K562 (cell line): ENCODE measurements around the gene CLDN7. TPM values are rescaled to one million over a fixed set of nuclear protein-coding genes. Genes with fewer than 3 reads are reported as not detected.

Source experiments
- ASH1L ChIP-seq: fragments of 450-650 bp; IDR thresholded peaks from 2 replicates; pipeline ENCODE4 v1.6.1; 2018; ENCODE audit warnings: borderline replicate concordance, mild to moderate bottlenecking, low read depth; ENCODE audit not compliant: partially characterized antibody
- CBFA2T3 ChIP-seq: fragments of 450-650 bp; IDR thresholded peaks from 2 replicates; pipeline ENCODE4 v1.6.1; 2017
- DACH1 ChIP-seq: fragments of 450-650 bp; IDR thresholded peaks from 2 replicates; pipeline ENCODE4 v1.6.1; 2018; ENCODE audit not compliant: partially characterized antibody
- ESRRA ChIP-seq: fragments of 450-650 bp; IDR thresholded peaks from 2 replicates; pipeline ENCODE4 v1.6.1; 2014; ENCODE audit warnings: low read depth, mild to moderate bottlenecking, moderate library complexity, borderline replicate concordance
- ID3 ChIP-seq, 2 experiments: fragments of 250-450 bp in 1 of 2; fragments of 450-650 bp in 1 of 2; sonication (Bioruptor Pico) in 1 of 2; IDR thresholded peaks; 2 replicates each; pipeline versions ENCODE4 v1.6.1 to v1.8.0; 2016 to 2021; ENCODE audit warnings: mild to moderate bottlenecking in 2 of 2, moderate library complexity in 2 of 2, missing compliant biosample characterization in 1 of 2, missing genetic modification characterization in 1 of 2
- L3MBTL2 ChIP-seq: fragments of 450-650 bp; IDR thresholded peaks from 2 replicates; pipeline ENCODE4 v1.6.1; 2016; ENCODE audit warnings: mild to moderate bottlenecking, moderate library complexity
- MYC ChIP-seq, 2 experiments: fragments of 250-450 bp in 1 of 2; sonication (Bioruptor Pico) in 1 of 2; IDR thresholded peaks; 2 replicates each; pipeline versions ENCODE4 v1.5.1 to v1.6.1; 2012 to 2021; ENCODE audit warnings: low read depth in 2 of 2, borderline replicate concordance in 1 of 2, improper control_type of control experiment in 1 of 2, low read length in 1 of 2, mild to moderate bottlenecking in 1 of 2, moderate library complexity in 1 of 2
- SMARCC2 ChIP-seq: fragments of 450-650 bp; IDR thresholded peaks from 2 replicates; pipeline ENCODE4 v1.6.1; 2017; ENCODE audit warnings: antibody characterized with exemption, moderate library complexity, mild to moderate bottlenecking, low read depth
- STAT5B ChIP-seq: fragments of 250-450 bp; sonication (Bioruptor Pico); IDR thresholded peaks from 2 replicates; pipeline ENCODE4 v1.8.0; 2021; ENCODE audit warnings: mild to moderate bottlenecking, inconsistent platforms
- TCF15 ChIP-seq: fragments of 250-450 bp; sonication (Bioruptor Pico); IDR thresholded peaks from 2 replicates; pipeline ENCODE4 v1.8.0; 2022; ENCODE audit warnings: moderate library complexity, mild to moderate bottlenecking, inconsistent platforms
- TFAP4 ChIP-seq: sonication (generic); formaldehyde crosslinking; IDR thresholded peaks from 2 replicates; pipeline ENCODE4 v1.8.0; 2022; ENCODE audit warnings: missing genetic modification reagents, mild to moderate bottlenecking, moderate library complexity, borderline replicate concordance
- TRIM24 ChIP-seq, 2 experiments: fragments of 450-650 bp; IDR thresholded peaks; 2 replicates each; pipeline ENCODE4 v1.6.1; 2016
- XRCC3 ChIP-seq: fragments of 450-650 bp; IDR thresholded peaks from 2 replicates; pipeline ENCODE4 v1.6.1; 2017; ENCODE audit warnings: mild to moderate bottlenecking, moderate library complexity
- XRCC5 ChIP-seq: fragments of 200-400 bp; formaldehyde crosslinking; IDR thresholded peaks from 2 replicates; pipeline ENCODE4 v1.6.1; 2017; ENCODE audit warnings: low read depth, mild to moderate bottlenecking, low read length
- ZBTB17 ChIP-seq: fragments of 450-650 bp; formaldehyde crosslinking; IDR thresholded peaks from 2 replicates; pipeline ENCODE4 v1.4.0; 2020; ENCODE audit warnings: mild to moderate bottlenecking
- ZNF311 ChIP-seq: fragments of 250-450 bp; sonication (Bioruptor Pico); IDR thresholded peaks from 2 replicates; pipeline ENCODE4 v1.4.0; 2020; ENCODE audit warnings: mild to moderate bottlenecking, moderate library complexity
- polyA plus RNA-seq, 8 experiments: library from polyadenylated mRNA; depleted of rRNA in 4 of 8; stranded (reverse) in 5 of 8; unstranded in 3 of 8; fragments of >200 nt; fragmentation: Nextera tagmentation in 2 of 8; fragmentation: Illumina TruSeq in 1 of 8; extraction: Ambion mirVana in 2 of 8; extraction: Trizol in 1 of 8; gene quantifications; 2 replicates each; pipeline versions ENCODE4 v1.2.1 to v1.2.3, GENCODE V29; 2011 to 2014; ENCODE audit warnings: inconsistent platforms in 1 of 8, missing spikeins in 1 of 8
- total RNA-seq, 7 experiments: library from RNA; depleted of rRNA in 6 of 7; stranded (reverse); fragments of >200 nt in 6 of 7; fragmentation: Illumina TruSeq in 2 of 7; extraction: Trizol in 2 of 7; gene quantifications; 2 replicates each; pipeline versions ENCODE4 v1.2.1 to v1.2.3, GENCODE V29; 2011 to 2021; ENCODE audit warnings: low replicate concordance in 1 of 7
- TF ChIP-seq, protein P1 (sequence below): sonication (generic); formaldehyde crosslinking; IDR thresholded peaks from 2 replicates; pipeline ENCODE4 v1.8.0; 2022; ENCODE audit warnings: mild to moderate bottlenecking, missing genetic modification reagents, borderline replicate concordance

Gene CLDN7
- total and polyA plus RNA-seq, 9 of the 15 experiments (the other 6 are each of a cell fraction or from before 2014, with no cell fraction given): 2.2 to 14.5 (median 7.6) TPM

DNA sequence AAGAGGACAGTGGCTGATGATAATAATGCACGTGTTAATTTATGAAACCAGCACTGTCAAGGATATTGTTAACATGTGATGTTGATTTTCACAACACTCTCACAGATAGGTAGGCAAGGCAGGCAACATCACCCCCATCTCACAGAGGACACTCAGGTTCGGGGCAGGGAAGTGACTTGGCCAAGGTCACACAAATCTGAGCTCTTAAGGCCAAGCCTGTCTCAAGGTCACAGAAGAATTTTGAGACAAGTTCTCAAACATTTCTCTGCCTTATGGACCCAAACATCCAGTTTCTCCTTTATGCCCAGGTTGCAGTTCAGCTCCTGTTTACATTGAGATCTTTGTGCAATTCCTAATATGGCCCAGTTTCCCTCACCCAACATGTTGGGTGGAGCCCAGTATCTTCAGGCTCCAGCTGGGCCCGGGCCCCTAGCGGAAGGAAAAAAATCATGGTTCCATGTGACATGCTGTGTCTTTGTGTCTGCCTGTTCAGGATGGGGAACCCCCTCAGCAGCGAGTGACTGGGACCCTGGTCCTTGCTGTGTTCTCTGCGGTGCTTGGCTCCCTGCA is 20.6 kb upstream of the CLDN7 start (continued):
- TF ChIP-seq TCF15 (CRISPR knock-in tag): no peak
- peak; percentile 58; the same call in 1 of the 2 replicates for TF ChIP-seq MYC (IDR thresholded peaks at IDR 0.05; ENCODE audit: low read depth, low read length)
- TF ChIP-seq MYC (CRISPR knock-in tag; IDR thresholded peaks at IDR 0.05; ENCODE audit: borderline replicate concordance, low read depth): no peak
- no peak for TF ChIP-seq STAT5B (CRISPR knock-in tag)
- TF ChIP-seq, protein P1, sequence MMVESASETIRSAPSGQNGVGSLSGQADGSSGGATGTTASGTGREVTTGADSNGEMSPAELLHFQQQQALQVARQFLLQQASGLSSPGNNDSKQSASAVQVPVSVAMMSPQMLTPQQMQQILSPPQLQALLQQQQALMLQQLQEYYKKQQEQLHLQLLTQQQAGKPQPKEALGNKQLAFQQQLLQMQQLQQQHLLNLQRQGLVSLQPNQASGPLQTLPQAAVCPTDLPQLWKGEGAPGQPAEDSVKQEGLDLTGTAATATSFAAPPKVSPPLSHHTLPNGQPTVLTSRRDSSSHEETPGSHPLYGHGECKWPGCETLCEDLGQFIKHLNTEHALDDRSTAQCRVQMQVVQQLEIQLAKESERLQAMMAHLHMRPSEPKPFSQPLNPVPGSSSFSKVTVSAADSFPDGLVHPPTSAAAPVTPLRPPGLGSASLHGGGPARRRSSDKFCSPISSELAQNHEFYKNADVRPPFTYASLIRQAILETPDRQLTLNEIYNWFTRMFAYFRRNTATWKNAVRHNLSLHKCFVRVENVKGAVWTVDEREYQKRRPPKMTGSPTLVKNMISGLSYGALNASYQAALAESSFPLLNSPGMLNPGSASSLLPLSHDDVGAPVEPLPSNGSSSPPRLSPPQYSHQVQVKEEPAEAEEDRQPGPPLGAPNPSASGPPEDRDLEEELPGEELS (CRISPR knock-in tag): no peak
- peak; percentile 97 for TF ChIP-seq TFAP4 (CRISPR knock-in tag)
- no peak for TF ChIP-seq ZNF311 (CRISPR knock-in tag)
- no peak for TF ChIP-seq SMARCC2
- TF ChIP-seq L3MBTL2: peak; percentile 23; the same call in 1 of the 2 replicates
- TF ChIP-seq ID3 (CRISPR knock-in tag; IDR thresholded peaks at IDR 0.05): no peak
- TF ChIP-seq ID3 (tag; IDR thresholded peaks at IDR 0.05): no peak
- TF ChIP-seq ESRRA: peak; percentile 73; the same call in 1 of the 2 replicates
- TF ChIP-seq CBFA2T3: peak; percentile 45; the same call in 1 of the 2 replicates
- TF ChIP-seq TRIM24 (IDR thresholded peaks at IDR 0.05): no peak
- peak; percentile 66 for TF ChIP-seq DACH1
- TF ChIP-seq ASH1L: no peak
- TF ChIP-seq ZBTB17 (CRISPR knock-in tag): no peak
- no peak for TF ChIP-seq XRCC5
- no peak for TF ChIP-seq XRCC3
